Ishikawa (cell line): ENCODE measurements around the gene PROM1.

ENCODE experiments used
- CEBPB ChIP-seq: IDR thresholded peaks from 2 replicates; pipeline ENCODE4 v1.6.1; 2012
- EP300 ChIP-seq: IDR thresholded peaks from 2 replicates; pipeline ENCODE4 v1.6.1; 2012; ENCODE audit warnings: borderline replicate concordance
- FOXM1 ChIP-seq: IDR thresholded peaks from 2 replicates; pipeline ENCODE4 v1.6.1; 2012; ENCODE audit warnings: low read depth, borderline replicate concordance
- TAF1 ChIP-seq: IDR thresholded peaks from 2 replicates; pipeline ENCODE4 v1.6.1; 2012; ENCODE audit warnings: low read depth, mild to moderate bottlenecking
- TF ChIP-seq, protein P1 (sequence below): IDR thresholded peaks from 2 replicates; pipeline ENCODE4 v1.6.1; 2012

DNA sequence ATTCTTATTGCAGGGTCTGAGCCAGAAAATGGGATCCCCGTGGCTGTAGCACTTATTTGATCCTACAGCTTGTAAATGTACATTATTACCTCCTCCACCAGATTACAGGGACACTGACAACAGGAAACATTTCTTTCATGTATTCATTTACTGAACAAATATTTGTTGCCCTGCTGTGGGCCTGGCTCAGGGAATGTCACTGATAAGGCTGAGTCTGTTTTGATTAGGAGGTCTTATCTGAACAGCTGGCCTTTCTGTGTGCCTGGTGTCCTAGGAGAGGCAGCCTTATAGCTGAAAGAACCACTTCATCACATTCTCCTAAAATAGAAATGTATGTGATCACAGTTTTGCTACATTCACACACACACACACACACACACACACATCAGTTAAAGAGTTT is 45.5 kb upstream of the PROM1 start:
- no peak for TF ChIP-seq CEBPB
- no peak for TF ChIP-seq TAF1
- no peak for TF ChIP-seq EP300
- no peak for TF ChIP-seq FOXM1
- TF ChIP-seq, protein P1, sequence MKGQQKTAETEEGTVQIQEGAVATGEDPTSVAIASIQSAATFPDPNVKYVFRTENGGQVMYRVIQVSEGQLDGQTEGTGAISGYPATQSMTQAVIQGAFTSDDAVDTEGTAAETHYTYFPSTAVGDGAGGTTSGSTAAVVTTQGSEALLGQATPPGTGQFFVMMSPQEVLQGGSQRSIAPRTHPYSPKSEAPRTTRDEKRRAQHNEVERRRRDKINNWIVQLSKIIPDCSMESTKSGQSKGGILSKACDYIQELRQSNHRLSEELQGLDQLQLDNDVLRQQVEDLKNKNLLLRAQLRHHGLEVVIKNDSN, result no peak
